ENCODE measurements around the gene RIMS1. TPM values are rescaled to one million over a fixed set of nuclear protein-coding genes. Genes with fewer than 3 reads are reported as not detected.

Gene RIMS1
- total RNA-seq, 4 donors from 2014 or later: 0.10 to 1.4 (median 1.1) TPM; not detected in 1

- intact Hi-C loops (cut with DNase I; ENCODE audit: low total_unique reads): no loop called here
Measured at GRCh38 chr6:72061286-72061685, 174.9 kb downstream of the RIMS1 start.

GRCh38 chr6:72064399-72064975, 178.1 kb downstream of the RIMS1 start:
- in situ Hi-C loops (cut with MboI; ENCODE audit: low sequenced_read_pairs in 4 of 4): no loop called here
- no peak for ATAC-seq
- Histone ChIP-seq H3K27me3 (no peaks in the 10 kb centered on the region), H3K27ac (no peak overlapping the region), H3K9me3 (no peaks in the 10 kb centered on the region), H3K36me3 (no peaks in the 10 kb centered on the region), H3K4me3 (no peak overlapping the region), H3K4me1 (no peaks in the 10 kb centered on the region)
- intact Hi-C loops (cut with DNase I; ENCODE audit: low total_unique reads): no loop called here
- TF ChIP-seq CTCF (IDR thresholded peaks at IDR 0.05 in 4 of 5, conservative IDR thresholded peaks at IDR 0.05 in 1 of 5): no peak
- no peak for TF ChIP-seq POLR2A (IDR thresholded peaks at IDR 0.05)
- no peak for DNase-seq

More at GRCh38 chr6:72061286-72061685, 174.9 kb downstream of the RIMS1 start:
- TF ChIP-seq POLR2A (IDR thresholded peaks at IDR 0.05) (no peak), CTCF (IDR thresholded peaks at IDR 0.05 in 4 of 5, conservative IDR thresholded peaks at IDR 0.05 in 1 of 5) (no peak)
- ATAC-seq (no peak), DNase-seq (no peak)
- Histone ChIP-seq H3K27me3 (no peaks in the 10 kb centered on the region), H3K36me3 (no peaks in the 10 kb centered on the region), H3K4me3 (no peak overlapping the region), H3K4me1 (no peaks in the 10 kb centered on the region), H3K9me3 (no peaks in the 10 kb centered on the region), H3K27ac (no peak overlapping the region)
- in situ Hi-C loops (cut with MboI; ENCODE audit: low sequenced_read_pairs in 4 of 4): no loop called here

GRCh38 chr6:72078096-72078495, 191.7 kb downstream of the RIMS1 start:
- Histone ChIP-seq H3K36me3 (no peaks in the 10 kb centered on the region), H3K27me3 (no peaks in the 10 kb centered on the region), H3K9me3 (no peaks in the 10 kb centered on the region), H3K4me3 (no peak overlapping the region), H3K4me1 (no peaks in the 10 kb centered on the region), H3K27ac (no peak overlapping the region)
- ATAC-seq (no peak), DNase-seq (no peak)
- in situ Hi-C loops (cut with MboI; ENCODE audit: low sequenced_read_pairs in 4 of 4): loop anchor here in 2 of 4 donors (25.0 kb wide), 1 partner anchor 541 kb away; no protein-coding TSS in a partner anchor
- TF ChIP-seq POLR2A (IDR thresholded peaks at IDR 0.05) (no peak), CTCF (IDR thresholded peaks at IDR 0.05 in 4 of 5, conservative IDR thresholded peaks at IDR 0.05 in 1 of 5) (no peak)
- intact Hi-C loops (cut with DNase I; ENCODE audit: low total_unique reads): no loop called here

GRCh38 chr6:72080260-72080941, 194.1 kb downstream of the RIMS1 start:
- in situ Hi-C loops (cut with MboI; ENCODE audit: low sequenced_read_pairs in 4 of 4) (loop anchor here in 3 of 4 donors (5.0 to 25.0 kb wide), 3 partner anchors 543 to 696 kb away; no protein-coding TSS in a partner anchor), intact Hi-C loops (cut with DNase I; ENCODE audit: low total_unique reads) (loop anchor here (5.0 kb wide), 1 partner anchor 548 kb away; no protein-coding TSS in a partner anchor)
- Histone ChIP-seq H3K4me1 (no peaks in the 10 kb centered on the region), H3K27me3 (no peaks in the 10 kb centered on the region), H3K4me3 (no peak overlapping the region), H3K27ac (no peak overlapping the region), H3K9me3 (no peaks in the 10 kb centered on the region), H3K36me3 (no peaks in the 10 kb centered on the region)
- ATAC-seq: no peak
- no peak for TF ChIP-seq CTCF (IDR thresholded peaks at IDR 0.05 in 4 of 5, conservative IDR thresholded peaks at IDR 0.05 in 1 of 5)
- no peak for TF ChIP-seq POLR2A (IDR thresholded peaks at IDR 0.05)
- no peak for DNase-seq

Measured in gastrocnemius medialis (tissue), 4 donors.